Activated CD8-positive, alpha-beta memory T cell treated with anti-CD3 and anti-CD28 coated beads, Interleukin-2, amount 50 U/mL, for 1 hour (primary cell): ENCODE results near the gene SPG21.
"Not testable (repeated sequence)": the region's sequence is repeated elsewhere in the genome, so short reads cannot be mapped to it uniquely, and the experiment has no call there.

Source experiments
- DNase-seq: peaks from one replicate; pipeline ENCODE4 v3.0.0-alpha.2; 2020; ENCODE audit errors: extremely low read depth

The SPG21 gene, protein sequence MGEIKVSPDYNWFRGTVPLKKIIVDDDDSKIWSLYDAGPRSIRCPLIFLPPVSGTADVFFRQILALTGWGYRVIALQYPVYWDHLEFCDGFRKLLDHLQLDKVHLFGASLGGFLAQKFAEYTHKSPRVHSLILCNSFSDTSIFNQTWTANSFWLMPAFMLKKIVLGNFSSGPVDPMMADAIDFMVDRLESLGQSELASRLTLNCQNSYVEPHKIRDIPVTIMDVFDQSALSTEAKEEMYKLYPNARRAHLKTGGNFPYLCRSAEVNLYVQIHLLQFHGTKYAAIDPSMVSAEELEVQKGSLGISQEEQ

DNA sequence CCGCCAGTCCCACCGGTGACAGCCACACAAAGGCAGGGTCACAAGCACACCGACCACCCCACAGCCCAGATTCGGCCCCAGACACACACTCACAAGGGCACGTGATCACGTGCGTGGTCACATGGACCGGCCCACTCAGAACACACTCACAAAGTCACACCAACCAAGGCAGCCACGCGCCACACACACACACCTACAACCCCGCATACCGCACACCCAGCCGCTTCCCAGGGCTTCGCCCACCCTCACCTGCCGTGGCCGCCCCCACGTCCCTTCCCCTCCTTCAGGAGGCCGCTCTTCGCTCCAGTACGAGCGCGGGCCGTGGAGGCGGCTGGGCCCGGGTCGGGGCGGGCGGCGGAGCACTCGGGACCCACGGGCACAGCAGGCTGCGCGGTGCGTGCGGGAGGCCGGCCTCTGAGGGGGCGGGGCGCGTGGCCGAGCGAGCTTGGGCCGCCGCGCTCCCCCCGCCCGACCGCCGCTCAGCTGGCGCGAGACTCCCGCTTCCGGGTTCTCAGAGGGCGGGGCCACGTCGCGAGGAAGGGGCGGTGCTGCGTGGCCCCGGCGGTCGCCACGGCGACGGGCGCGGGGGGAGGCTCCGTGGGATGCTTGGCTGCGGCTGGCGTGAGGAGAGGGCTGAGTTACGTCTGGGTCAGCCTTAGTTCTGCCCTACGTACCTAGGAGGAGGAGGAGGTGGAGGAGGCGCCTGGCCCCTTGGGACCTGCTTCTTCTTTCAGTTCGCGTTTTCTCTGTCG is at the start of gene SPG21:
Gene SPG21, minus strand, starts transcription at position 499 of the 752 bp plus-strand sequence. CDS start 6,345 bp downstream, outside the sequence.
- DNase-seq, result peak; percentile 63

DNA sequence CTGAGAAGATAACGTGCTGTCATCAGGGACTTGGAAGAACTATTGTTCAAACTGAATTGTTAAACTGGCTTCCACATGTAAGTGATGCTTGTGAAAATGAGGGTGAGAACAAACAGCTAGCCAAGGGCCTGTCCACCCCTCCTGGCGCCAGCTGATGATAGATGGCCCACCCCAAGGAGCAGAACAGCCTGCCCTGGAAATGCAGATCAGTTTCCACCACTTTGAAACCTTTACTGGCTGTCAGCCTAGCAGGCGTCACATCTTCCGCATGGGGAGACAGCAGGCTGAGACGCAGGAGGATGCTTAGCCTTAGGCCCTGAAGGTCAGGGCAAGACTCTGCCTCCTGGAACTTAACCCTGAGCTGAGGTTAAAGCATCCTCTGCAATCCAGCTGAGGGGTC is 49.1 kb upstream of the SPG21 start:
- no peak for DNase-seq

DNA sequence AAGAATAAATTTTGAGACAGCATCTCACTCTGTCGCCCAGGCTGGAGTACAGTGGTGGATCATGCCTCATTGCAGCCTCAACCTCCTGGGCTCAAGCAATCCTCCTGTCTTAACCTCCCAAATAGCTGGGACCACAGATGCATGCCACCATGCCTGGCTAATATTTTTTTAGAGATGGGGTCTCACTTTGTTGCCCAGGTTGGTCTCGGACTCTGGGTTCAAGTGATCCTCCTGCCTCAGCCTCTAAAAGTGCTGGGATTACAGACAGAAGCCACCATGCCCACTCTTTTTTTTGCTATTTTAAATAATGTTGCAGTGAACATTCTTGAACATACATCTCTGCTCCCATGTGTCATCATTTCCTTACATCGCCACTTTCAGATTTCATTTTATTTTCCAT is 48.7 kb upstream of the SPG21 start:
- no peak for DNase-seq

DNA sequence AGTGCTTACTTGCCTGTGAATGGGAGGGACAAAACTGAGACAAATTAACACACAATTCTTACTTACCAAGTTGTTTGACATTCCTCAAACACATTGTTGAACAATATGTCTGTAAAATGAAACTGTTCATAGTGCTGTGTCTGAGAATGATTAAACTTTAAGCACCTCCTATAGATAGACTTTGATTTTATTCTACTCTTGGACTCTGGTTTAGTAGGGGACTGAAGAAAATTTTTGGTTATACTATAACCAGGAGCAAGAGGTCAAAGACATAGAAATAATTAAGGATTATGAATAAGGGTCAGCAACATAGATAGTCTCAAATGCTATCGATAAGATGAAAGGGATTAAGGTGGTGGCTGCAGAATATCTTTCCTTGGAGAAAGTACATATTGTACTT is 47.6 kb upstream of the SPG21 start:
- no peak for DNase-seq

GRCh38 chr15:65034719-65035118 is 45.0 kb upstream of the SPG21 start:
- DNase-seq, result no peak

DNA sequence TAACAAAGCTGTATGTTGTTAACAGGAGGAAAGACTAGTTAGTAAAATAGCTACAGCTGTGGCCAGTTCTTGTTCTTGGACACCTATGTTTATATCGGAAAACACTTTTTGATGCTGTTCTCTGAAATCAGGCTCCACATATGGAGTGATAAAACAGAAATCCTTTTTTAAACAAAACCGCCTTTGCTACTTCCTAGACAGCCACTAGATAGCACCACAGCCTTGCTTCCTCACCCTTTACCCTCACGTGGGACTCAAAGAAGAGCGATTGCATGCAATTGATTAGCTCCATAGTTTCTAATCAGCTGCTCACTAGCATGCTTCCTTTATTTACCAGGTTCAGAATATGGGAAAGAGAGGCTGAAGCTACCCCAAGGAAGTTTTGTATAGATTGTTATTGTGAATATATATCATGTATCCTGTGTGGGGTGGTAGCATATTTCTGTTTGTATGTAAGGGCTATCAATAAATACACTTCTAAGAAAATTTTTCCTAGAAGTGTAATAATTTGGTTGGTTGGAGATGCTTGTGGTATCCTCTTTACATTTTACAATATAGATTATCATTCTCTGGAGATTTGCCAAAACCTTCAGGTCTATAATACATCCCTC is 44.0 kb upstream of the SPG21 start:
- DNase-seq, result no peak

DNA sequence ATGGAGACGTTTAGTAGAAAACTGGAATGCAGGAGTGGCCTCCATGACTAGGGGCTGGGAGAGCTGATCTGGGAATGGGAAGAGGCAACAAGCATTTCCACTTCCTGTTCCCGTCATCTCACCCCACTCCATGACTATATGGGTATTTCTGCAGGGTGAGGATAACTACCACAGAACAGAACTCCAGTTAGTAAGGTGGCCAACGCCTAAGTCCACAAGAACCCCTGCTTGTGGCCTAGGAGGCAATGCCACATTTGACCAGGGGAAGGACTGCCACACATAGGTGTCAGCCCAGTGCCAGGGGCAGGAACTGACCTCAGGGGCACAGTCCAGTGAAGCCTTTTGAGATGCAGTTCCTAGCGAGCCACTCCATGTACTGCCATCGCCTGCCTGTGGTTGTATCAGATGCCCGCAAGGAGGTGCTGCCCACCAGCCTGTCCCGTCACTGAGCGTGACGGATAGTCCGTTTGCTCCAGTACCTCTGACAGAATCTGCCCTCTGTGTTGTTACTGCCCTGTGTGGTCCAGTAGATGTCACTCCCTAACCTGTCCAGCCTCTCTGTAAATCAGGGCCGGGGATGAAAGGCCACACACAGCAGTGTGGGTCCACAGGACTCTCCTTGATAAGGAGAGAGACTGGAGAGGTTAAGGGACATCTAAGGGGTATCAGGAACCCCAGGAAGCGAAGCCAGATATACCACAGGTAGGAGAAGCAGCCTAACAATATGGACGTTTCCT is 43.3 kb upstream of the SPG21 start:
- no peak for DNase-seq

DNA sequence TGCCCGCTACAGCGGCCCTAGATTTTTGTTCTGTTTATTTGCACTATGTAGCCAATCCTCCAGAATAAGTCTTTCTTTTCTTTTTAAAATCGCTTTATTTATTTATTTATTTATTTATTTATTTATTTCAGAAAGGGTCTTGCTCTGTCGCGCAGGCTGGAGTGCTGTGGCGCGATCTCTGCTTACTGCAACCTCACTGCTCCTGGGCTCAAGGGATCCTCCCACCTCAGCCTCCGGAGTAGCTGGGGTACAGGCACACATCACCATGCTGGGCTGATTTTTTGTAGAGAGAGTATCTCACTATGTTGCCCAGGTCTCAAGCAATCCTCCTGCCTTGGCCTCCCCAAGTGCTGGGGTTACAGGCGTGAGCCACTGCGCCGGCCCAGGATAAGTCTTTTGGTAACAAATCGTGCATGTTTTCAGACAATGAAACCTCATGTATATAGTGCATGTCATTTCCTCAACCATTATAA is 40.1 kb upstream of the SPG21 start:
- no peak for DNase-seq

DNA sequence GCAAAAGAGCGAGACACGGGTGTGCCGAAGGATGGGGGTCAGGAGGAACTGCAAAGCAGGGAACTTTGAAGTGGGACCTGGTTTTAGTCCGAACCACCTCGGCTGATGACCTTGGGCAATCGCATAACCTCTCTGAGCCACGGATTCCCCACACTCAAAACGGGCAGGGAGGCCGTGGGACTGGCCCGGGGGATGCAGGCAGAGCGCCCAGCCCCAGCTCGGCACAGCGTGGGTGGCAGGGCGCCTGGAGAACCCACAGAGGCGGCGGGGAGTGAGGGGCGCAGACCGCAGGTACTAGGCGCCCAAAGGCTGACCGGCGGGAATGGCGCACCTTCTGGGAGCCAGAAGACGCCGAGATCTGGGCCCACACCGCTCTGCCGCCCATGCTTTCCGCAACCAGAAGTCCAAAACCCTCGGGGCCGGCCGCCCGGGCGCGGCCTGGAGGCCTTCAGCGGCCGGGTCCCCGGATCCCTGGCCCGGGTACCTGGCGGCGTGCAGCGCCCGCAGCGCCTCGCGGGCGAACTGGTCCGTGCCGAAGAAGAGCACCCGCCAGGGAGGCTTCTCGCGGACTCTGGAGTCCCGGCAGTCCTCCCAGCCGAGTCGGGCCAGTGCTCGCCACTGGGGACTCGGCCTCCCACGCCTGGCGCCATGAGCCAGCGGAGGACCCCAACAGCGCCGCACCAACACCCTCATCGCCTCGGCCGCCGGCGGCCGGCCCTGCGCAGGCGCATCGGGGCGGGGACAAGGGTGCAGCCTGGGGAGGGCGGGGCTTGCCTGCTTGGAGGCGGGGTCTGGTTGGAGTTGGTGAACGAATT is 39.4 kb upstream of the SPG21 start, which contains the start of gene MTFMT:
Gene MTFMT, minus strand, starts transcription at position 719 of the 815 bp plus-strand sequence. Its CDS starts 26 bp downstream, at position 693.
- peak; percentile 66 for DNase-seq

DNA sequence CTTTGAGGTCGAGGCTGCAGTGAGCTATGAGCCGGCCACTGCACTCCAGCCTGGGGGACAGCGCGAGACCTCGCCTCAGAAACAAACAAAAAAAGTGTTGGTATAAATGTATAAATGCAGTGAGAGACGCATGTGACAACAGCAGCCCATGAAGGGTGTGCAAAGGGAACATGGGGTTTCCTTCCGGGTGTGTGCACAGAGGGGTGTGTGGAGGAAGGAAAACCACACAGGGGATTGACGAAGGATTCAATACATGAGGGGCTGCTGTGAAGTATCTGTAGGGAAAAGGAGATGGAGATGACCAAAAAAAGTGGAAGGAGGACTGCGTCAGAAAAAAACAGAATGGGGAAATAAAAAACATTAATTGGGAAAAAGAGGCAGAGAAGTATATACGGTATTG is 38.6 kb upstream of the SPG21 start:
- DNase-seq, result no peak

- no peak for DNase-seq
Observed at GRCh38 chr15:65027593-65027992, 37.9 kb upstream of the SPG21 start.

DNA sequence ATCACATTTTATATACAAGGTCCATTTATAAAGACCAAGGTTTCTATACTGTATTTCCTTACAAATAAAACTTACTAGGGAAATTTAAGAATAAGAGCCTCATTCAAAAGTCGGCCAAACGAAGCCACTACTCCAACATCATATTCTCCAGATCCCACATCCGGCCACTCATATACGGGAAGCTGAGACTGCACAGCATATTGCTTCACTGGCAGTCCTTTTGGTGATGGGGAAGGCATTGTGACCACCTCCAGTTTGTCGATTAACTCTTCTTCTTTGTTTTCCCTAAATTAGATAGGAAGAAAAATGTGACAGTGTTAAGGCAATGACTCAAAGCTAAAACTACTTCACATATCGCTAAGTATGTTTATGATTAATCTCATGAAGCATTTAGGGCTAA is 37.0 kb upstream of the SPG21 start:
- no peak for DNase-seq

GRCh38 chr15:65021488-65021887 is 31.8 kb upstream of the SPG21 start:
- no peak for DNase-seq

GRCh38 chr15:65020419-65020818 is 30.7 kb upstream of the SPG21 start:
- no peak for DNase-seq

DNA sequence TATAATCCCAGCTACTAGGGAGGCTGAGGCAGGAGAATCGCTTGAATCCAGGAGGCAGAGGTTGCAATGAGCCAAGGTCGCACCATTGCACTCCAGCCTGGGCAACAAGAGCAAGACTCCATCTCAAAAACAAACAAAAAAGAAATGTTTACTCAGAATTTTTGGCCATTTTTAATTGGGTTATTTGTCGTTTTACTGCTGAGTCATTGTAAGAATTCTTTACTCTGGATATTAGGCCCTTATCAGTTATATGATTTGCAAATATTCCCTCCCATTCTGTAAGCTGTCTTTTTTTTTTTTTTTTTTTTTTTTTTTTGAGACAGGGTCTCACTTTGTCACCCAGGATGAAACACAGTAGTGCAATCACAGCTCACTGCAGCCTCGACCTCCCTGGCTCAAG is 21.5 kb upstream of the SPG21 start:
- not testable (repeated sequence) for DNase-seq

DNA sequence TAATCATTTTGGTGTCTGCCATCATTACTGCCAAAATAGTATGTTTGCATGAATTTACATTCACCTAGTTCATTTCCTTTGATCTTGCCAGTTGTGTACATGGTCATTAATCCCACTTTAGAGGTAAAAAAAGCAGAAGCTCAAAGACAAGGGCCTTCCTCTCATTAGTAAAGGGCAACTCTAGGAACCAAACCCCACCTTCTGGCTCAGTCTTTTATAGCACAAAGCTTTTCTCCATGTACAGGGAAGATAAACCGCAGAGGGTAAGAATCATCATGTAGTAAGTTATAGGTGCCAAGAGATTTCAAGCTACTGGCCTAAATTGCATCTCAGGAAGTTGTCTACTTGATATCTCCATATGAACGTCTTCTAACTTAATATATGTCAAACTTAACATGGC is 19.3 kb upstream of the SPG21 start:
- no peak for DNase-seq

DNA sequence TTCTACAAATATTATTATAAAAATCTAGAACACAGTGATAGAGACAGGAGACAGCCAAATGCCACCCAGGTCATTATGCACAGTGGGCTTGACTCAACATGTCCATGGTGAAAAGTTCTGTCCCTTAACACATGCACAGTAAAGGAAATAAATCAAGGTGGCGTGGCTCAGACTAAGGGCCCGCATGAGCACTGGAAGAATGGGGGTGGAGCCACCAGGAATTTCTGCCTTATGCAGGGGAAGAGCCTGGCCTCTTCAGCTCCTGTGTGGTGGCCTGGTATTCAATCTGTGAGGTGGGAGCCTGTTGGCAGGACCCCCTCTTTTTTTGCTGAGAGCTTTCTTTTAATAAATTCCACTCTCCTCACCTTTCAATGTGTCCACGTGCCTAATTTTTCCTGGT is 17.2 kb upstream of the SPG21 start:
- DNase-seq, result no peak

DNA sequence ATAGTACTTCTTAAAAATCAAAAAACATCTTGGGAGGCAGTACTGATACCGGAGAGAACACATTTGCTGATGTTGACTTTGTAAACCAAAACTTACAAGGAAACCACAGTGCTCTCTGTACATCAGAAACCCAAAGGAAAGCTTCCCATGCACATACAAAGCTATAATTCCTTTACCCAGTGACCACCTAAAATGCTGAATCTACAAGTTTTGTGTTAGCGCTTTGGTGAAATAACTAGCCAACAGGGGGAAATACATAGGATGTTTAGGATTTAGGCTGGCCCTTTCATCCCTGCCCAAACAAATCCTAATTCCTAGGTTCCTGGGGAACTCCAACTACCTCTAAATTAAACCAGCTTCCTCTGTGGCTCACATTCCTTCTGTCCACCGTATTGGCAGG is 15.3 kb upstream of the SPG21 start:
- no peak for DNase-seq

DNA sequence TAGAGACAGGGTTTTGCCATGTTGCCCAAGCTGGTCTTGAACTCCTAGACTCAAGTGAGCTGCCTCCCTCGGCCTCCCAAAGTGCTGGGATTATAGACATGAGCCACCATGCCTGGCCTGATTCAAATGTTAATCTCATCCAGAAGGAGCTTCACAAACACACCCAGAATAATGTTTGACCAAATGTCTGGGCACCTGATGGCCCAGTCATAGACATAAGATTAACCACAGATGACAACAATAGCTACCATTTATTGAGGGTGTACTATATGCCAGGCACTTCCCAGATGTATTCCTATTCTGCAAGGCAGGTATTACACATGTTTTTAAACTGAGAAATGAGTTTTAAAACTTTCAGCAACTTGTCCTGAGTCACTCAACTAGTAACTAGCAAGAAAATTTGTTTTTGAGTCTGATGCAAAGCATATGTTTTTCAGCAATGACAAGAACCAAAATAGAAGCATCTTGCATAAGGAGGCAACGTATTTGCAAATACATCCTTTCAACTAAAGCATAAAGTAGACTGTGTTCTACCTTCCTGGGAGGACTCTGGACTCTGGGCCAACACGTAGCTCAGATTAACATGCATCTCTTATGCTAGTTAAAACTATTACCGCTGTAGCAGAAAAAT is 8.1 kb upstream of the SPG21 start:
- DNase-seq, result no peak

- no peak for DNase-seq
Observed at GRCh38 chr15:64997066-64997465, 7.4 kb upstream of the SPG21 start.

DNA sequence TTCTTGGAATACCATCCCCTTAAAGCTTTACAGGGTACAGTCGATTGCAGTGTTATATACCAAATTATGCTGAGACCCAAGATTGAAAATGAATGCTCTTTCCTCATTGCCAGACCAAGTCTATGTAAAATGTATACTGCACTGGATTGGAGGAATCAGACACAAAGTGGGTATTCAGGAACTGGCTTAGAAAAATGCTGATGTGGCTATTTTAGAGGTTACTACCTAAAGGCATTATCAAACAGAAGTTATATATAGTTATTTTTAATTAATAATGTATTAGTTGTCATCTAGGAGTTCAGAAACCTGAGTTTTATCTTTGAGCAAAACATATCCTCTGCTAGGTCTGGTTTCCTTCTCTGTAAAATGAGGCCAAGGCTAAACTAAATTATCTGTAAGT is 3.6 kb upstream of the SPG21 start:
- no peak for DNase-seq
